ENCODE data around the gene SLC12A1. TPM values are rescaled to one million over a fixed set of nuclear protein-coding genes. Genes with fewer than 3 reads are reported as not detected.

SLC12A1 gene
- total RNA-seq = not detected in 2 replicates

DNA sequence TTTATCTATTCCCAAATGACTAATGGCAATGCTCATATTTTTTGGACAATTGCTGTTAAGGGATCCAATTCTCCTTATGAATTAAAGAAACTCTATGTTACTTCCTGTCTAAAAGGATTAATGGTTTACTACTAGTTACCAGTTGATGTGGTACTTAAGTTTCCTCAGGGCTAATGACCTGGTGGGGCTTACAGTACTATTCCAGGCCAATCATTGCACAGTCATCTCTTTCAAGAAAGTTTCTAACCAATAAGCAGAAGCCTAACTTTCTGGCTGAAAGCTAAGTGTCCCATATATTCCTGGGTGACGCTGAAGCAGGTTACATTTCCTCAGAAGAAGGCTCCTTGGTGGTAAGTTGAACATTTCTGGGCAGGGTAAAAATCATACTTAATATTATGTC is at the start of gene SLC12A1:
SLC12A1 (plus strand) TSS at position 322 of the 400 bp plus-strand sequence. CDS start 1,418 bp downstream, outside the sequence.

DNA sequence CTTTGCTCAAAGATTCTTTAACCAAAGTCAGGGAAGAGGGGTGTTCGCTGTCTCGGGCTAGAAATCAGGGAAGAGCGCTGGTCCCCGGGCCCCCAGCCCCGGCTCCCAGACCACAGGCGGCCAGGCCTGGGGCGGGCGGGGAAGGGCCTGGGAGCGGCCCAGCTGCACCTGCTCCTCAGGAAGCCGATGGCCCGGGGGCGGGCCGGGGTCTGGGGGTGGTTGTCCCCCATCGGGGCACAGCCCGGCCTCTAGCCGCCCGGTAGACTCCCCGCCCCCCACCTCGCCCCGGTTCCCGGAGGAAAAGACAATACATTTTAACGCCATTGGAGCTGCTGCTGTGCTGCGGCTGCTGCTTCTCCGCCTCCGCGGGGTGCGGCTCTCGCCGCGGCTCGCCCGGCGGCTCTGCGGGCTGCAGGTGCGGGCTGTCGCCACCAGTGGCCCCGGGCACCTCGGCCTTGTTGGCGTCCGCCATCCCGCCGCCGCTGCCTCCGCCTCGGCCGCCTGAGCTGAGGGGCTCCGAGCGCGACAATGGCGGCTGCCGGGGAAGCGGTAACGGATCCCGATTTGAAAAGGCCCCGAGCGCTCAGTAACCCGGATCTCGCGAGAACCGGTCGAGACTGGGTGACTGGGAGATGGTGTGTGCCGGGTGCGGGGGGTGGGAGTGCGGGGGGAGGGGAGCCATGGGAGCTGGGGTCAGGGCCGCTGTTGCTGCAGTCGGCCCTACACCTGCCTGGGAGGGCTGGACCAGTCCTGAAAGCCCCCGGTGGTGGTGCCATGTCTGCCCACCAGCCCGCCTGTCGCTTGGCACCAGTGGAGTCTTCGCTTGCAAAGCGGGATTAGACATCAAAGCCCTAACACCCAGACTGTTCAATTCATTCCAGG is 28.1 kb upstream of the SLC12A1 start, which contains the start of gene MYEF2:
MYEF2 (minus strand) TSS at position 530 of the 882 bp plus-strand sequence; CDS start at position 472, 58 bp downstream.

DNA sequence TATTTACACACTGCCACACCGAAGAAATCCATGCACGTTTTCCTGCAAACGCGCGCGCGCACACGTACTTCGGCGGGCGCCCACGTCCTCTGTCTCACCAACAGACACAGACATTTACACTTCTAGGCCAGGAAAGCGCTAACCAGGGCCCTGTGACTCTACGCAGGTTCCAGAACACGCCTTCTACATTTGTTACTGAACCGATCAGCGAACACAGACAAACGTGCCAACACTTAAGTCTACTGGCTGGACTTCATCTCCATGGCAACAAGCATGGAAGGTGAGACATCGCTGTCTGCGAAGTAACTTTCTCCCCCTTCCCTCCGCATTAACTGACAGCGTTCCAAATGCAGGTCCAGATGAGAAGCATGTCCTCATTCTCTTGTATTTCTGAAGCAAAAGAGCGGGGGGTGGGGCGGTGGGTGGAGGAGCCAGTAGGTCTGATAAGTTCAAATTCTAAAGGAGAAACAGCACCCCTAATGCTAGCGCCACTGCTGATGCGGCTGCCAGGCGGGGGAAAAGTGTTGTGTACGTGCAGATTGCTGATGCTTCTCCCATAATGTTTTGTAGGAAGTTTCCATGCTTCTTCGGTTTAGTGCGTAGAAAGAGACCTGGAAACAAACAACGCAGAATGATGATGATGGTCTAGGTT is 14.4 kb upstream of the SLC12A1 start, which contains the start of gene CTXN2:
CTXN2 (plus strand) TSS at position 92 of the 652 bp plus-strand sequence. CDS start 9,636 bp downstream, outside the sequence.

DNA sequence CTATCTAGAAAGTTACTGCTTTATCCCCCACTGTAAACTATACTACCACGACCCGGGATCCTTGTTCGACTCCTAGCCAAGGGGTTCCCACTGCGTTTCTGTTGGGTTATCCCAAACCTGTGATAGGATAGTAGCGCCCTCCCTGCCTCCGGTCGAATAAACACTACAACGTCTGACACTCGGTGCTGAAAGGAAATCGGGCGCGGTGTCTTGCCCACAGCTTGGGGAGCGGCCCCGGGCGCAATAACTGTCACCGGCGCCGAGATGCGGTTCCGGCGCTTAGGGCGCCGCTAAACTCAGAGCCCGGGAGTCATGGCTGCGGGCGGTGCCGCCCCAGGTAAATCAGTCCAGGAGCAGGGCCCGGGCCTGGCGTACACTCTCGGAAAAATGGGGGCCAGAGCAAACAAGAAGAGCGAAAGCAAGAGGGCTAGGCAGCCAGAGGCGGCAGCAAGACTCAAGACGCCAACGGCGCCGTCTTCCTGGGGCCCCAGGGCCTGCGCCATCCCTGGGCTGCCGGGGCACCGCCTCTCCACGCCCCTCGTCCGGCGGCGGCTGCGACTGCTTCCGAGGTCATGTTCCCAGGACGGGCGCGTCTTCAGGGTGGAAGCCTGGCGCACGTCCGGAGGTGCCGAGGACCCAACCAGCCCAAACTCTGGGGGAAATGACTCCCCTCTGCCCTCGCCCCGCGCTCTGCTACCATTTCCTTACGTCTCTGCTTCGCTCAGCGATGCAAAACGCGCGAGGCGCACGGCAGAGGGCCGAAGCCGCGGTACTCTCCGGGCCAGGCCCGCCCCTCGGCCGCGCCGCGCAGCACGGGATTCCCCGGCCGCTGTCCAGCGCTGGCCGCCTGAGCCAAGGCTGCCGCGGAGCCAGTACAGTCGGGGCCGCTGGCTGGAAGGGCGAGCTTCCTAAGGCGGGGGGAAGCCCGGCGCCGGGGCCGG is 125.0 kb downstream of the SLC12A1 start, which contains the start of gene DUT:
DUT (plus strand) TSS at position 575 of the 941 bp plus-strand sequence; CDS start at position 662, 87 bp downstream.

Other genes with a start within 250 kb of the SLC12A1 start
- gene SLC24A5, start 85.3 kb upstream of the SLC12A1 start, total RNA-seq = not detected in 2 replicates
- 0.29 TPM in 1 of 2 replicates, not detected in the other for gene MYEF2, start 28.0 kb upstream of the SLC12A1 start, total RNA-seq
- gene CTXN2, start 14.6 kb upstream of the SLC12A1 start, total RNA-seq = not detected in 2 replicates
- gene DUT, start 125.1 kb downstream of the SLC12A1 start, total RNA-seq = 89.1 and 91.3 TPM in 2 replicates

All from cardiac ventricle fibroblast (primary cell).